ENCODE results near the gene ZNHIT2. TPM values are rescaled to one million over a fixed set of nuclear protein-coding genes. Genes with fewer than 3 reads are reported as not detected.

Gene ZNHIT2
- total and polyA plus RNA-seq, 2 of the 8 experiments (the other 6 are each of a cell fraction or from before 2014, with no cell fraction given) = 13.0 to 16.1 TPM

- 91% methylated on average over 3 of the region's 3 CpGs; no CpG with 5 or more reads in 1 of the 2 experiments for WGBS, 2 experiments (ENCODE audit: extremely low coverage in 1 of 2, insufficient coverage in 1 of 2, insufficient read length in 1 of 2, insufficient replicate concordance in 2 of 2, low coverage in 1 of 2, low lambda C conversion rate in 2 of 2, missing lambda C conversion rate in 1 of 2)
- Histone ChIP-seq H3K4me1 (replicated peaks in 1 of 4; ENCODE audit: control insufficient read depth in 3 of 4, insufficient read depth in 4 of 4, low read length in 3 of 4) (peaks cover 0 to 13% (median 8%) of the 10 kb centered on the region in 4 experiments; a peak in 6 of 7 replicates), H3K23me2 (ENCODE audit: low read depth, low read length) (peaks cover 8% of the 10 kb centered on the region; the same call in 1 of the 2 replicates), H3K14ac (ENCODE audit: insufficient read length) (no peak overlapping the region), H2BK20ac (ENCODE audit: low read length) (no peak overlapping the region), H4K91ac (replicated peaks; ENCODE audit: insufficient read length, low read length) (no peak overlapping the region), H3K56ac (replicated peaks; ENCODE audit: insufficient read length, low read depth, low read length) (no peak overlapping the region), H3K4me2 (ENCODE audit: insufficient read depth in 1 of 2, low read depth in 2 of 2, low read length in 2 of 2) (peak overlapping the region; percentile 76 to 89), H2BK12ac (ENCODE audit: low read depth, low read length) (no peak overlapping the region), H3K79me1 (ENCODE audit: low read depth, low read length) (peaks cover 13% of the 10 kb centered on the region), H2AFZ (ENCODE audit: low read length) (no peak overlapping the region), H3K23ac (ENCODE audit: insufficient read length) (no peak overlapping the region), H3K18ac (ENCODE audit: extremely low read depth, low read length) (no peak overlapping the region), H2BK15ac (ENCODE audit: low read length) (no peak overlapping the region), H3K4me3 (ENCODE audit: extremely low read depth in 1 of 4, insufficient read depth in 2 of 4, low read depth in 3 of 4, low read length in 4 of 4) (peak overlapping the region; percentile 80 to 98 (median 93); a peak in 5 of 8 replicates), H3K27ac (ENCODE audit: low read depth, low read length) (no peak overlapping the region), H3K9ac (replicated peaks in 1 of 4; ENCODE audit: extremely low read depth in 1 of 4, low read depth in 3 of 4, low read length in 3 of 4) (peak overlapping the region in 1 of 4 experiments; percentile 84; a peak in 2 of 7 replicates), H3K79me2 (ENCODE audit: control insufficient read depth in 1 of 2, insufficient read depth in 2 of 2, low read length in 2 of 2) (peaks cover 6 to 43% of the 10 kb centered on the region in 2 experiments), H3K9me3 (ENCODE audit: insufficient read depth in 2 of 2, low read depth in 1 of 2, low read length in 1 of 2) (no peaks in the 10 kb centered on the region), H4K5ac (ENCODE audit: insufficient read length, low read depth, low read length) (no peak overlapping the region), H3K4ac (replicated peaks; ENCODE audit: insufficient read length, low read depth, low read length) (no peak overlapping the region), H3K36me3 (ENCODE audit: control insufficient read depth in 2 of 4, insufficient read depth in 4 of 4, low read length in 3 of 4) (peaks cover 12 to 47% (median 31%) of the 10 kb centered on the region in 4 experiments), H2AK5ac (ENCODE audit: low read depth, low read length) (no peak overlapping the region), H2BK5ac (ENCODE audit: low read depth, low read length) (no peak overlapping the region), H4K20me1 (replicated peaks in 1 of 2; ENCODE audit: control insufficient read depth in 1 of 2, insufficient read depth in 2 of 2, low read length in 2 of 2) (peaks cover 4% of the 10 kb centered on the region in 2 experiments), H2BK120ac (replicated peaks; ENCODE audit: low read depth, low read length) (no peak overlapping the region), H4K8ac (ENCODE audit: extremely low read depth, insufficient read depth, low read length) (no peak overlapping the region), H3K27me3 (replicated peaks in 1 of 4; ENCODE audit: control insufficient read depth in 3 of 4, extremely low read depth in 1 of 4, insufficient read depth in 3 of 4, low read length in 3 of 4) (no peaks in the 10 kb centered on the region)
- FAIRE-seq (no peak), DNase-seq (ENCODE audit: low read depth in 1 of 2, low spot score in 2 of 2) (no peak)
- ChIA-PET POLR2A (ENCODE audit: partially characterized antibody) (interaction anchor here (0.6 to 17.4 kb wide), 19 partner anchors 9 to 792 kb away, joined by 3 to 305 read pairs (median 5); partner anchors contain the start of genes CAPN1, SPDYC, SYVN1 and TM7SF2), CTCF (ENCODE audit: partially characterized antibody) (interaction anchor here (0.8 to 3.0 kb wide), 11 partner anchors 8 to 273 kb away, joined by 3 to 14 read pairs (median 5); partner anchors contain the start of genes CAPN1 and TM7SF2)
- TF ChIP-seq SIN3A (conservative IDR thresholded peaks at IDR 0.05 in 1 of 2, IDR thresholded peaks at IDR 0.05 in 1 of 2; ENCODE audit: low read depth in 1 of 2, low read length in 2 of 2) (no peak), KDM4A (IDR thresholded peaks at IDR 0.05; ENCODE audit: low read depth, low read length, severe bottlenecking) (no peak), YY1 (IDR thresholded peaks at IDR 0.05; ENCODE audit: low read depth, low read length) (no peak), GABPA (IDR thresholded peaks at IDR 0.05; ENCODE audit: borderline replicate concordance, insufficient read depth, low read length) (no peak), SAP30 (IDR thresholded peaks at IDR 0.05; ENCODE audit: insufficient read depth, insufficient replicate concordance, low read length) (no peak), MAX (IDR thresholded peaks at IDR 0.05) (no peak), HDAC2 (IDR thresholded peaks at IDR 0.05; ENCODE audit: borderline replicate concordance in 1 of 2, low read depth in 2 of 2, low read length in 2 of 2) (no peak), NRF1 (IDR thresholded peaks at IDR 0.05; ENCODE audit: low read depth, low read length) (no peak), SRF (IDR thresholded peaks at IDR 0.05; ENCODE audit: low read depth, low read length) (no peak), CBX5 (IDR thresholded peaks at IDR 0.05; ENCODE audit: low read depth, low read length) (no peak)
Observed at GRCh38 chr11:65120831-65121230, 3.3 kb upstream of the ZNHIT2 start.
